Endothelial cell (in vitro differentiated cells): ENCODE results near the gene SMNDC1. TPM values are rescaled to one million over a fixed set of nuclear protein-coding genes. Genes with fewer than 3 reads are reported as not detected.

ENCODE experiments used
- DNase-seq: peaks from one replicate; pipeline ENCODE4 v3.0.0; 2021; ENCODE audit warnings: low spot score
- H3K27ac Mint-ChIP-seq: one replicate; pipeline ENCODE4 v1.8.0; 2021; ENCODE audit warnings: mixed read lengths, inconsistent platforms; ENCODE audit not compliant: unreplicated experiment
- H3K27me3 Mint-ChIP-seq: one replicate; pipeline ENCODE4 v1.8.0; 2021; ENCODE audit warnings: mild to moderate bottlenecking, moderate library complexity, mixed read lengths, inconsistent platforms; ENCODE audit not compliant: unreplicated experiment
- H3K36me3 Mint-ChIP-seq: one replicate; pipeline ENCODE4 v1.8.0; 2021; ENCODE audit warnings: mild to moderate bottlenecking, low read depth, mixed read lengths, inconsistent platforms; ENCODE audit not compliant: unreplicated experiment
- H3K4me1 Mint-ChIP-seq: one replicate; pipeline ENCODE4 v1.8.0; 2021; ENCODE audit warnings: mild to moderate bottlenecking, mixed read lengths, inconsistent platforms; ENCODE audit not compliant: unreplicated experiment
- H3K4me3 Mint-ChIP-seq: one replicate; pipeline ENCODE4 v1.8.0; 2021; ENCODE audit warnings: mild to moderate bottlenecking, mixed read lengths, inconsistent platforms; ENCODE audit not compliant: unreplicated experiment
- H3K9me3 Mint-ChIP-seq: one replicate; pipeline ENCODE4 v1.8.0; 2021; ENCODE audit warnings: mixed read lengths, inconsistent platforms; ENCODE audit not compliant: unreplicated experiment
- CTCF ChIP-seq: fragments of 200-600 bp; sonication (generic); IDR thresholded peaks from one replicate; pipeline ENCODE4 v1.5.0; 2021; ENCODE audit warnings: antibody characterized with exemption; ENCODE audit not compliant: unreplicated experiment
- total RNA-seq: library from RNA; stranded (reverse); fragmentation: NEBNext Ultra II Directional; extraction: Animal tissue kit (Norgen Biotek cat#: 25700); gene quantifications from one replicate; pipeline ENCODE4 v1.2.1, GENCODE V29; 2021; ENCODE audit not compliant: unreplicated experiment

The SMNDC1 gene
- total RNA-seq, 1 donor from 2014 or later = 35.4 TPM

DNA sequence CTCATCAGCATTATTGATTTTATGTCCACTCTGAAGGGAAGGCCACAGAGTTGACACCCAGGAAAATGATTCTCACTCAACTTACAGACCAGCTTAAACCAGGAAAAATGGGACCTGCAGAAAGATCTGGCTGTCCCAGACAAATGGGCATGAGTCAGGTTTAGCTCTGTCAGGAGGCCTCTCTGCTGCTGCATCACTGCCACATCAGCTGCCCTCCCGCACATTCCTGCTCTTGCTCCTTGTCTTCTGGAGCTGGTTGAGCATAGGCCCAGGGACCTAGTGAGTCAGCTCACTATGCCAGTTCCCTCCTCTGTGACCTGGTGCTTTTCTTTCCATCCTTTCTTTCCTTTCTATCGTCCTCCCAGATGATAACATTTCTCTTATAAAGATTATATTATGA is 18.8 kb upstream of the SMNDC1 start:
- peaks cover 6% of the 10 kb centered on the region for H3K27me3 Mint-ChIP-seq
- H3K27ac Mint-ChIP-seq = no peak overlapping the region
- no peak overlapping the region for H3K4me3 Mint-ChIP-seq
- no peak for DNase-seq
- no peaks in the 10 kb centered on the region for H3K4me1 Mint-ChIP-seq
- peaks cover under 1% of the 10 kb centered on the region for H3K36me3 Mint-ChIP-seq
- H3K9me3 Mint-ChIP-seq = peaks cover 2% of the 10 kb centered on the region
- TF ChIP-seq CTCF = no peak

DNA sequence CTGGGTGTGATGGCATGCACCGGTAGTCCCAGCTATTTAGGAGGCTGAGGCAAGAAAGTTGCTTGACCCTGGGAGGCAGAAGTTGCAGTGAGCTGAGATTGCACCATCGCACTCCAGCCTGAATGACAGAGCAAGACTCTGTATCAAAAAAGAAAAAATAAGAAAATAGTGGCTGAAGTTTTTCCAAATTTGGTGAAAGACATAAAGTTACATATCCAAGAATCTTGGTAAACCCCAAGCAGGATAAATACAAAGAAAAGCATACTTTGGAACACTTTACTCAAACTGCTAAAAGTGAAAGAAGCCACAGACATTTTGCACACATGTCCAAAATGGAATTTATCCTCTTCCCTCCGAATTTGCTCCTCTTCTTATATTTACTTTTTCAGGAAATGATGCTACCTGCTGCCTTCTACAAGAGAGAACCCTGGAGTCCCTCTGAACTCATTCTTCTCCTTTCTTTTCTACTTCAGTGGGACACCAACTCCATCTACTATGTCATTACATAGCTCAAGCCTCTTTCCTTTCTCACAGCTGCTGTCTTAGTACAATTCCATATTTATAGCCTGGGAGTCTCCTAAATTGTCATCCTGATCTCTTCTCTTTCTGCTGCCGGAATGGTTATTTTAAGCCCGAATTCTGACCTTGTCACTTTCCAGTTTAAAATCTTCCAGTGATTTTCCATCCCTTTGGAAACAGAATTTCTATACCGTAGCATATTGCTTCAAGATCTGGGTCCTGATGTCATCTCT is 17.3 kb upstream of the SMNDC1 start:
- Mint-ChIP-seq H3K9me3 (no peaks in the 10 kb centered on the region), H3K27me3 (peaks cover 4% of the 10 kb centered on the region), H3K27ac (no peak overlapping the region), H3K4me3 (no peak overlapping the region), H3K36me3 (no peaks in the 10 kb centered on the region), H3K4me1 (no peaks in the 10 kb centered on the region)
- TF ChIP-seq CTCF = no peak
- no peak for DNase-seq

DNA sequence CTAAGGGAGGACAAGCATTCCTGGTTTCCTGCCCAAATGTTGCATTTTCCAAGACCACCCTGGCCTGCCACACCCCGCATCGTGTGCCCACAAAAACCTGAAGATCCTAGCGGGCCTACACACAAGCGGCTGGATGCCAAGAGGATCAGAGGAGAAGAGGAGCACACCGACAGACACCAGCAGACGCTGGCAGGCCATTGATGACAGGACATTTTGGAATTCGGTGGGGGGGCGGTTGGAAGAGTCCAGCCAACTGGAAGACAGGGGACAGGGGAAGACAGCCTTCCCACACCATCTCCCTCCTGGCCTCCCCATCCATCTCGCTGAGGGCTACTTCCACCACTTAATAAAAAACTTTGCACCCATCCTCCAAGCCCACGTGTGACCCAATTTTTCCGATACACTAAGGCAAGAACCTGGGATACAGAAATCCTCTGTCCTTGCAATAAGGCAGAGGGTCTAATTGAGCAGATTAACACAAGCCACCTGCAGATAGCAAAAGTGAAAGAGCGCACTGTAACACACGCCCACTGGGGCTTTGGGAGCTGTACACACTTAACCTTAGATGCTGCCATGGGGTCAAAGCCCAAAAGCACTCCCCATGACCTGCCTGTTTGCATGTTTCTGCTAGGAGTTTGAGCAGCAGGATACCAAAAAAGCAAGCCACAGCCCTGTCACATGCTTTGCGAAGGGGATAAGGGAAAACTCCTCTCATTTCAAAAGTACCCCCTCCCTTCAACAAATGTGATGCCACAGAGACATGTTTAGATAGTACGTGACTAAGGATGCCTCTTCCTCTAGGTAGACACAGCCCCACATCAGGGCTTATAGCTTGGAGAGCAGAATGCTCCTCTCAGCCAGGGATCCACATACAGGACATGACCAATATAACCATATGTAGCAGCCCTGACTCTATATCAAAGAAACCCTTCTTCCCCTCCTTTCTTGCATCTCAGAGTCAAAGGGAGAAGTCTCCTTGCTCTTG is 13.4 kb upstream of the SMNDC1 start:
- peaks cover 2% of the 10 kb centered on the region for H3K4me1 Mint-ChIP-seq
- no peak for DNase-seq
- H3K27ac Mint-ChIP-seq = no peak overlapping the region
- no peak for TF ChIP-seq CTCF
- H3K9me3 Mint-ChIP-seq = no peaks in the 10 kb centered on the region
- no peaks in the 10 kb centered on the region for H3K36me3 Mint-ChIP-seq
- H3K4me3 Mint-ChIP-seq = no peak overlapping the region
- peaks cover 2% of the 10 kb centered on the region for H3K27me3 Mint-ChIP-seq

- H3K4me1 Mint-ChIP-seq = peaks cover 28% of the 10 kb centered on the region
- no peaks in the 10 kb centered on the region for H3K36me3 Mint-ChIP-seq
- no peak overlapping the region for H3K4me3 Mint-ChIP-seq
- no peaks in the 10 kb centered on the region for H3K9me3 Mint-ChIP-seq
- no peak for DNase-seq
- peaks cover 2% of the 10 kb centered on the region for H3K27me3 Mint-ChIP-seq
- H3K27ac Mint-ChIP-seq = no peak overlapping the region
- TF ChIP-seq CTCF = no peak
These were observed 9.0 kb upstream of the SMNDC1 start for GRCh38 chr10:110313674-110314073.

- H3K9me3 Mint-ChIP-seq = no peaks in the 10 kb centered on the region
- DNase-seq = no peak
- TF ChIP-seq CTCF = no peak
- no peaks in the 10 kb centered on the region for H3K36me3 Mint-ChIP-seq
- peaks cover 2% of the 10 kb centered on the region for H3K27me3 Mint-ChIP-seq
- H3K4me3 Mint-ChIP-seq = no peak overlapping the region
- H3K27ac Mint-ChIP-seq = no peak overlapping the region
- peaks cover 32% of the 10 kb centered on the region for H3K4me1 Mint-ChIP-seq
These were observed 7.5 kb upstream of the SMNDC1 start for GRCh38 chr10:110312206-110312605.
